HG03558 (cell line): Measurements from ENCODE around the gene HACE1.

Experiments
- ATAC-seq: cut with Tn5 transposase; IDR thresholded peaks from one replicate; pipeline ENCODE4 v1.9.1; 2021; ENCODE audit warnings: moderate number of reproducible peaks; ENCODE audit not compliant: unreplicated experiment; ENCODE audit errors: extremely low read depth

Gene HACE1

GRCh38 chr6:104692008-104692407 is 167.7 kb downstream of the HACE1 start:
- ATAC-seq: no peak

GRCh38 chr6:104689551-104690205 is 170.0 kb downstream of the HACE1 start:
- no peak for ATAC-seq

- ATAC-seq: no peak
These were observed 171.3 kb downstream of the HACE1 start for GRCh38 chr6:104688283-104688969.

- no peak for ATAC-seq
These were observed 173.1 kb downstream of the HACE1 start for GRCh38 chr6:104686550-104687175.

GRCh38 chr6:104685871-104686549 is 173.7 kb downstream of the HACE1 start:
- ATAC-seq: no peak

- no peak for ATAC-seq
These were observed 174.8 kb downstream of the HACE1 start for GRCh38 chr6:104684911-104685415.

- ATAC-seq: no peak
These were observed 175.9 kb downstream of the HACE1 start for GRCh38 chr6:104683809-104684208.

GRCh38 chr6:104682722-104683643 is 176.7 kb downstream of the HACE1 start:
- ATAC-seq: no peak

GRCh38 chr6:104680539-104680938 is 179.2 kb downstream of the HACE1 start:
- ATAC-seq: no peak

GRCh38 chr6:104679971-104680370 is 179.7 kb downstream of the HACE1 start:
- no peak for ATAC-seq
